GM12878 (cell line): ENCODE measurements around the gene RET. TPM values are rescaled to one million over a fixed set of nuclear protein-coding genes. Genes with fewer than 3 reads are reported as not detected.

Experiments used
- CBX3 ChIP-seq: fragments of 200-600 bp; sonication (generic); IDR thresholded peaks from 2 replicates; pipeline ENCODE4 v1.6.1; 2016; ENCODE audit warnings: low read depth, borderline replicate concordance
- CHD2 ChIP-seq: IDR thresholded peaks from 2 replicates; pipeline ENCODE4 v1.6.1; 2011; ENCODE audit warnings: low read depth, low read length, improper control_type of control experiment, borderline replicate concordance
- EED ChIP-seq: sonication (generic); IDR thresholded peaks from 2 replicates; pipeline ENCODE4 v1.6.1; 2016; ENCODE audit warnings: antibody characterized with exemption, low read depth
- ELK1 ChIP-seq: IDR thresholded peaks from 2 replicates; pipeline ENCODE4 v1.6.1; 2012; ENCODE audit warnings: low read depth, low read length, improper control_type of control experiment
- EZH2 ChIP-seq: IDR thresholded peaks from 2 replicates; pipeline ENCODE4 v1.6.1; 2012; ENCODE audit warnings: low read depth, mild to moderate bottlenecking, control low read depth, inconsistent platforms, low read length, borderline replicate concordance; ENCODE audit not compliant: control insufficient read depth
- FOXM1 ChIP-seq: IDR thresholded peaks from 2 replicates; pipeline ENCODE4 v1.6.1; 2012; ENCODE audit warnings: low read depth, mild to moderate bottlenecking, inconsistent platforms, low read length, moderate library complexity
- GABPA ChIP-seq: IDR thresholded peaks from 2 replicates; pipeline ENCODE4 v1.6.1; 2014; ENCODE audit warnings: antibody characterized with exemption, low read depth, mild to moderate bottlenecking, inconsistent platforms
- IKZF1 ChIP-seq: fragments of 450-650 bp; conservative IDR thresholded peaks from 2 replicates; pipeline ENCODE4 v1.6.1; 2017; ENCODE audit warnings: antibody characterized with exemption, mild to moderate bottlenecking
- IRF5 ChIP-seq: fragments of 450-650 bp; IDR thresholded peaks from 2 replicates; pipeline ENCODE4 v1.6.1; 2017; ENCODE audit warnings: borderline replicate concordance
- KAT2A ChIP-seq: conservative IDR thresholded peaks from 2 replicates; pipeline ENCODE4 v1.6.1; 2011; ENCODE audit warnings: low read depth, low read length; ENCODE audit not compliant: control insufficient read depth
- LARP7 ChIP-seq: fragments of 450-650 bp; IDR thresholded peaks from 2 replicates; pipeline ENCODE4 v1.6.1; 2017; ENCODE audit warnings: mild to moderate bottlenecking
- MEF2B ChIP-seq: fragments of 450-650 bp; IDR thresholded peaks from 2 replicates; pipeline ENCODE4 v1.6.1; 2018; ENCODE audit warnings: mild to moderate bottlenecking, moderate library complexity; ENCODE audit not compliant: partially characterized antibody, poor library complexity, severe bottlenecking
- MLLT1 ChIP-seq: fragments of 450-650 bp; IDR thresholded peaks from 2 replicates; pipeline ENCODE4 v1.6.1; 2016; ENCODE audit warnings: mild to moderate bottlenecking
- NBN ChIP-seq: fragments of 450-650 bp; IDR thresholded peaks from 2 replicates; pipeline ENCODE4 v1.6.1; 2016
- NFYB ChIP-seq: IDR thresholded peaks from 2 replicates; pipeline ENCODE4 v1.6.1; 2011; ENCODE audit warnings: low read depth, mild to moderate bottlenecking, low read length, improper control_type of control experiment, moderate library complexity; ENCODE audit not compliant: insufficient read depth
- PML ChIP-seq: IDR thresholded peaks from 2 replicates; pipeline ENCODE4 v1.6.1; 2012; ENCODE audit warnings: low read length, inconsistent platforms
- POLR2A ChIP-seq: IDR thresholded peaks from 2 replicates; pipeline ENCODE4 v1.6.1; 2011; ENCODE audit warnings: low read depth, mild to moderate bottlenecking, low read length
- POLR2AphosphoS2 ChIP-seq: IDR thresholded peaks from 2 replicates; pipeline ENCODE4 v1.6.1; 2011; ENCODE audit warnings: low read depth, mild to moderate bottlenecking, low read length, improper control_type of control experiment, moderate library complexity
- PRDM15 ChIP-seq: fragments of 450-650 bp; formaldehyde crosslinking; IDR thresholded peaks from 2 replicates; pipeline ENCODE4 v1.4.0; 2020; ENCODE audit warnings: mild to moderate bottlenecking, moderate library complexity
- RCOR1 ChIP-seq: conservative IDR thresholded peaks from 2 replicates; pipeline ENCODE4 v1.6.1; 2012; ENCODE audit warnings: low read depth, low read length, improper control_type of control experiment
- SP1 ChIP-seq: IDR thresholded peaks from one replicate; pipeline ENCODE4 v1.6.1; 2011; ENCODE audit warnings: low read depth, low read length
- SREBF2 ChIP-seq: IDR thresholded peaks from 2 replicates; pipeline ENCODE4 v1.6.1; 2012; ENCODE audit warnings: mild to moderate bottlenecking, low read length
- SUZ12 ChIP-seq: fragments of 200-600 bp; sonication (generic); IDR thresholded peaks from one replicate; pipeline ENCODE4 v1.6.1; 2018; ENCODE audit warnings: antibody characterized with exemption, mild to moderate bottlenecking; ENCODE audit not compliant: unreplicated experiment
- TAF1 ChIP-seq: IDR thresholded peaks from 2 replicates; pipeline ENCODE4 v1.6.1; 2011; ENCODE audit warnings: mild to moderate bottlenecking, low read depth, low read length, borderline replicate concordance
- TARDBP ChIP-seq: IDR thresholded peaks from 2 replicates; pipeline ENCODE4 v1.6.1; 2016; ENCODE audit warnings: borderline replicate concordance
- YY1 ChIP-seq: IDR thresholded peaks from 2 replicates; pipeline ENCODE4 v1.6.1; 2011; ENCODE audit warnings: low read depth, mild to moderate bottlenecking, low read length
- ZBED1 ChIP-seq: IDR thresholded peaks from 2 replicates; pipeline ENCODE4 v1.6.1; 2016; ENCODE audit warnings: borderline replicate concordance
- ZNF622 ChIP-seq: fragments of 450-650 bp; IDR thresholded peaks from 2 replicates; pipeline ENCODE4 v1.6.1; 2017; ENCODE audit warnings: mild to moderate bottlenecking, inconsistent platforms
- polyA plus RNA-seq, 11 experiments: library from polyadenylated mRNA; depleted of rRNA in 4 of 11; unstranded in 6 of 11; stranded (reverse) in 5 of 11; fragments of >200 nt; fragmentation: Nextera tagmentation in 4 of 11; fragmentation: Illumina TruSeq in 1 of 11; extraction: Ambion mirVana in 4 of 11; extraction: Trizol in 1 of 11; gene quantifications; 1 replicate in 1 of 11; 2 replicates in 10 of 11; pipeline versions ENCODE4 v1.2.1 to v1.2.3, GENCODE V29; 2011 to 2016; ENCODE audit warnings: inconsistent platforms in 2 of 11, missing spikeins in 2 of 11, low read depth in 1 of 11
- total RNA-seq, 4 experiments: library from RNA; depleted of rRNA in 3 of 4; stranded (reverse); fragments of >200 nt in 3 of 4; fragmentation: Illumina TruSeq in 1 of 4; extraction: Trizol in 1 of 4; gene quantifications; 2 replicates each; pipeline versions ENCODE4 v1.2.1 to v1.2.3, GENCODE V29; 2013 to 2021

The RET gene
- total and polyA plus RNA-seq, 10 of the 15 experiments (the other 5 are each of a cell fraction or from before 2014, with no cell fraction given) = not detected

GRCh38 chr10:43120929-43121314 lies 44.1 kb downstream of the RET start (continued):
- TF ChIP-seq PRDM15 (CRISPR knock-in tag) (no peak), RCOR1 (no peak), NFYB (no peak), MEF2B (no peak), SUZ12 (no peak), IKZF1 (0 out of 2 replicates have a peak, but pooled peaks have one; percentile 26), MLLT1 (no peak), CBX3 (no peak), TARDBP (no peak), IRF5 (no peak), ELK1 (no peak), SREBF2 (no peak), TAF1 (no peak), ZBED1 (no peak), POLR2AphosphoS2 (no peak), GABPA (no peak), NBN (no peak), PML (no peak), ZNF622 (no peak), CHD2 (no peak), KAT2A (no peak), YY1 (peak; percentile 58), FOXM1 (no peak), SP1 (no peak), EED (peak; percentile 64), EZH2 (no peak), POLR2A (no peak), LARP7 (no peak)
